GM10266 (cell line): Measurements from ENCODE around the gene SETX.

Experiments
- DNase-seq: peaks from one replicate; pipeline ENCODE4 v3.0.0; 2012; ENCODE audit errors: extremely low spot score
- CTCF ChIP-seq: IDR thresholded peaks from 2 replicates; pipeline ENCODE4 v1.5.1; 2012; ENCODE audit warnings: mild to moderate bottlenecking, low read depth; ENCODE audit not compliant: control insufficient read depth, insufficient read depth; ENCODE audit errors: missing control alignments

SETX gene

DNA sequence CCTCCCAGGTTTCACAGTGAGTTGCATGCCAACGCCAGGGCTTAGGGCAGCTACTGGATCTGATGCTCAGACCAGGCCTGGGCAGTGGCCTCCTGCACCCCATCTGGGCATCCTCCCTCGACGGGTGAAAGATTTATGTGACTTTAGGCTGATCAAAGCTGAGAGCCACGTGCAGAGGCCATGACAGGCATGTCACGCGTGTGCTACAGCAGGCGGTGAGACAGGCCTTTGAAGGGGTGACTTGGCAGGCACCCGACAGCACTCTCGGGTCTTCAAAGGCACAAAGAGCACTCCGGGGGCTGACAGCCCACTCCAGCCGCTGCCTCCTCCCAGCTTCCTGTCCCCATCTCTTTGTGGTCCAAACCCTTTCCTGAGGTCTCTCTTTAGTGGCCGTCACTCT lies 126.7 kb downstream of the SETX start:
- DNase-seq = no peak
- TF ChIP-seq CTCF = no peak

- TF ChIP-seq CTCF = no peak
- DNase-seq = no peak
Observed at GRCh38 chr9:132226571-132227430, 128.0 kb downstream of the SETX start.

GRCh38 chr9:132224645-132225044 lies 130.1 kb downstream of the SETX start:
- no peak for TF ChIP-seq CTCF

DNA sequence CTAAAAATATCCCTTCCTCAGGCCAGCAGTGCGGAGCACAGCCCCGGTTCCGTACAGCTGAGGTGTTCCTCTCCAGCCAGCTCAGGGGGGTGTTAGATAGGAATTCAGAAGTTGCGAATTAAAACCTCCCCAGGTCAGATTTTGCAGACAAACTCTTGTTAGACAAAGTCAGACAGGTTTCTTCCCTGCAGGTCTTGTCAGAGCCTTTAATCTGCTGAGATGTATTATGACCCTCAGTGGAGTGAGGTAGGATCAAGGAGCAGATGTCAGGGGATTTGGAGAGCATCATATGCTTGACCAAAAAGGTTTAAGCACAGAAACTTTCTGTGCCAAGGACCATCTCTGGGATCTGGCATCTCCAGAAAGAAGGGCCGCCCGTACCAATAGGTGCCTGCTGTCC lies 132.8 kb downstream of the SETX start:
- no peak for DNase-seq
- no peak for TF ChIP-seq CTCF

More at GRCh38 chr9:132224645-132225044, 130.1 kb downstream of the SETX start:
- no peak for DNase-seq

- no peak for DNase-seq
- no peak for TF ChIP-seq CTCF
Observed at GRCh38 chr9:132218208-132218607, 136.6 kb downstream of the SETX start.

DNA sequence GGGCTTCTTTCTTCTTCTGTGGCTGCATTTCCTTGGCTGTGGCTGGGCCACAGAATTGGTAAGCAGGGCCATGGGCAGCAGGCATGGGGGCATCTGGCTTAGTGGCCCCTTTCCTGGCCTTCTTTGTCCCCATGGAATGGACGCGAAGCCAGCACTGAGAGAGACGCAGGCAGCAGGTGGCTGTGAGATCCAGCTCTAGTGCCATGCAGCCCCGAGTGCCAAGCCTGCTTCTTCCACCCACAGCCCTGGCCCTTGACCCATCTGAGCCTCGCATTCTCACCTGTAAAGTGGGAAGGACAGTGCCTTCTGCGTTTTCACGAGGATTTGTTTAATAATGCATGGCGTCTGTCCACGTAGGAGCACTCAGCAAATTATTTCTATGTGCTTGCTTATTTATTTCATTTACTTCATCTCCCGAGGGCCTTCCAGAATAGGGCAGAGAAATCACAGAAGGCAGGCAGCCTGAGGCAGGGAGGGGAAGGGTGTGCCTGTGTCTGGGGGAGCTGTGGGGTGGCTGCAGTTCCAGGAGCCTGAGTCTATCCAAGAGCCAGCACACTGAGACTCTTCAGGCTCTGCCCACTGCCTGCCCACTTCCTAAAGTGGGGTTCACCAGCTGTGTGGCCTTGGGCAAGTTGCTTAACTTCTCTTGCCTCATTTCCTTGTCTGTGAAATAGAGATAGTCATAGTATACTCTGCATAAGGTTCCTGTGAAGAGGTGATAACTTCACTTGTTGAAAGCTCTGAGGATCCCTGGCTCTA lies 137.7 kb downstream of the SETX start:
- TF ChIP-seq CTCF = no peak
- no peak for DNase-seq
